K562 (cell line): ENCODE measurements around the gene RO60. TPM values are rescaled to one million over a fixed set of nuclear protein-coding genes. Genes with fewer than 3 reads are reported as not detected.

Experiments
- ARID3A ChIP-seq: IDR thresholded peaks from 2 replicates; pipeline ENCODE4 v1.6.1; 2012; ENCODE audit warnings: low read depth, low read length, improper control_type of control experiment, borderline replicate concordance
- BCOR ChIP-seq: fragments of 450-650 bp; IDR thresholded peaks from 2 replicates; pipeline ENCODE4 v1.6.1; 2016
- BRD9 ChIP-seq: fragments of 450-650 bp; IDR thresholded peaks from 2 replicates; pipeline ENCODE4 v1.6.1; 2018; ENCODE audit warnings: low read depth; ENCODE audit not compliant: partially characterized antibody
- BRF1 ChIP-seq: IDR thresholded peaks from 3 replicates; pipeline ENCODE4 v1.6.1; 2011; ENCODE audit warnings: borderline replicate concordance, mild to moderate bottlenecking; ENCODE audit not compliant: insufficient read length; ENCODE audit errors: extremely low read depth
- CBFA2T3 ChIP-seq: fragments of 450-650 bp; IDR thresholded peaks from 2 replicates; pipeline ENCODE4 v1.6.1; 2017
- CTCF ChIP-seq, 3 experiments: IDR thresholded peaks in 2 of 3; conservative IDR thresholded peaks in 1 of 3; 2 replicates each; pipeline ENCODE4 v1.5.1; 2011 to 2012; ENCODE audit warnings: low read length in 3 of 3, mild to moderate bottlenecking in 3 of 3, control low read depth in 2 of 3, improper control_type of control experiment in 1 of 3, inconsistent platforms in 1 of 3, low read depth in 1 of 3, mixed read lengths in 1 of 3, moderate library complexity in 1 of 3; ENCODE audit not compliant: insufficient read depth in 2 of 3
- ETS1 ChIP-seq: conservative IDR thresholded peaks from 2 replicates; pipeline ENCODE4 v1.6.1; 2011; ENCODE audit warnings: low read depth, mild to moderate bottlenecking, low read length; ENCODE audit not compliant: control insufficient read depth
- ETV6 ChIP-seq, 3 experiments: fragments of 150-350 bp in 1 of 3; sonication (generic) in 1 of 3; formaldehyde crosslinking in 1 of 3; IDR thresholded peaks; 2 replicates each; pipeline versions ENCODE4 v1.6.1 to v1.8.0; 2014 to 2022; ENCODE audit warnings: borderline replicate concordance in 2 of 3, low read depth in 2 of 3, antibody characterized with exemption in 1 of 3, low read length in 1 of 3, mild to moderate bottlenecking in 1 of 3, missing genetic modification reagents in 1 of 3
- GABPB1 ChIP-seq: sonication (generic); formaldehyde crosslinking; IDR thresholded peaks from 2 replicates; pipeline ENCODE4 v1.8.0; 2022; ENCODE audit warnings: mild to moderate bottlenecking, missing genetic modification reagents
- MITF ChIP-seq: IDR thresholded peaks from 2 replicates; pipeline ENCODE4 v1.6.1; 2014; ENCODE audit warnings: antibody characterized with exemption
- NFE2 ChIP-seq: IDR thresholded peaks from 2 replicates; pipeline ENCODE4 v1.6.1; 2014; ENCODE audit warnings: antibody characterized with exemption, low read depth
- NFIC ChIP-seq: fragments of 450-650 bp; IDR thresholded peaks from 2 replicates; pipeline ENCODE4 v1.6.1; 2017; ENCODE audit warnings: mild to moderate bottlenecking, inconsistent platforms
- RB1 ChIP-seq: fragments of 450-650 bp; IDR thresholded peaks from 2 replicates; pipeline ENCODE4 v1.6.1; 2017; ENCODE audit warnings: low read depth, mild to moderate bottlenecking
- SNAPC5 ChIP-seq: fragments of 250-450 bp; sonication (Bioruptor Pico); IDR thresholded peaks from 2 replicates; pipeline ENCODE4 v1.8.0; 2021; ENCODE audit warnings: moderate library complexity, mild to moderate bottlenecking, inconsistent platforms
- SRSF9 ChIP-seq: fragments of 200-400 bp; formaldehyde crosslinking; IDR thresholded peaks from 2 replicates; pipeline ENCODE4 v1.6.1; 2017; ENCODE audit warnings: low read depth, low read length, borderline replicate concordance
- TAL1 ChIP-seq: fragments of 450-650 bp; IDR thresholded peaks from 2 replicates; pipeline ENCODE4 v1.6.1; 2016; ENCODE audit warnings: mild to moderate bottlenecking
- TCF3 ChIP-seq: sonication (generic); formaldehyde crosslinking; IDR thresholded peaks from 2 replicates; pipeline ENCODE4 v1.4.0; 2020; ENCODE audit warnings: mild to moderate bottlenecking, missing genetic modification reagents
- THAP12 ChIP-seq: fragments of 250-450 bp; sonication (Bioruptor Pico); IDR thresholded peaks from 2 replicates; pipeline ENCODE4 v1.9.0; 2021; ENCODE audit warnings: mild to moderate bottlenecking, inconsistent platforms
- ZBED1 ChIP-seq: IDR thresholded peaks from 2 replicates; pipeline ENCODE4 v1.6.1; 2014
- ZNF134 ChIP-seq: fragments of 250-450 bp; sonication (Bioruptor Pico); conservative IDR thresholded peaks from 2 replicates; pipeline ENCODE4 v1.4.0; 2020
- ZNF217 ChIP-seq: sonication (generic); formaldehyde crosslinking; IDR thresholded peaks from 2 replicates; pipeline ENCODE4 v1.8.0; 2022; ENCODE audit warnings: mild to moderate bottlenecking, missing genetic modification reagents
- ZNF717 ChIP-seq: fragments of 250-450 bp; sonication (Bioruptor Pico); IDR thresholded peaks from 2 replicates; pipeline ENCODE4 v1.5.0; 2021
- polyA plus RNA-seq, 8 experiments: library from polyadenylated mRNA; depleted of rRNA in 4 of 8; stranded (reverse) in 5 of 8; unstranded in 3 of 8; fragments of >200 nt; fragmentation: Nextera tagmentation in 2 of 8; fragmentation: Illumina TruSeq in 1 of 8; extraction: Ambion mirVana in 2 of 8; extraction: Trizol in 1 of 8; gene quantifications; 2 replicates each; pipeline versions ENCODE4 v1.2.1 to v1.2.3, GENCODE V29; 2011 to 2014; ENCODE audit warnings: inconsistent platforms in 1 of 8, missing spikeins in 1 of 8
- total RNA-seq, 7 experiments: library from RNA; depleted of rRNA in 6 of 7; stranded (reverse); fragments of >200 nt in 6 of 7; fragmentation: Illumina TruSeq in 2 of 7; extraction: Trizol in 2 of 7; gene quantifications; 2 replicates each; pipeline versions ENCODE4 v1.2.1 to v1.2.3, GENCODE V29; 2011 to 2021; ENCODE audit warnings: low replicate concordance in 1 of 7

Gene RO60
- total and polyA plus RNA-seq, 9 of the 15 experiments (the other 6 are each of a cell fraction or from before 2014, with no cell fraction given) = 24.9 to 187 (median 101) TPM

GRCh38 chr1:193068013-193068412 is 8.6 kb downstream of the RO60 start (continued):
- TF ChIP-seq MITF (peak; percentile 58; the same call in 1 of the 2 replicates), ZNF134 (CRISPR knock-in tag) (peak; percentile 89), ZNF717 (CRISPR knock-in tag) (no peak), THAP12 (CRISPR knock-in tag) (no peak), ZBED1 (no peak), TCF3 (CRISPR knock-in tag) (peak; percentile 89), BRF1 (no peak), ARID3A (0 out of 2 replicates have a peak, but pooled peaks have one; percentile 18), SRSF9 (no peak), ZNF217 (CRISPR knock-in tag) (no peak), NFIC (peak; percentile 51; the same call in 1 of the 2 replicates), BRD9 (no peak), ETS1 (no peak), ETV6 (IDR thresholded peaks at IDR 0.05; ENCODE audit: borderline replicate concordance in 1 of 2, low read depth in 2 of 2, low read length in 1 of 2) (no peak), ETV6 (CRISPR knock-in tag; IDR thresholded peaks at IDR 0.05; ENCODE audit: borderline replicate concordance) (no peak), CTCF (IDR thresholded peaks at IDR 0.05 in 2 of 3, conservative IDR thresholded peaks at IDR 0.05 in 1 of 3; ENCODE audit: insufficient read depth in 2 of 3, low read depth in 1 of 3, low read length in 3 of 3) (no peak), BCOR (no peak), NFE2 (peak; percentile 31; the same call in 1 of the 2 replicates), RB1 (no peak), GABPB1 (no peak), TAL1 (peak; percentile 80), CBFA2T3 (peak; percentile 91), SNAPC5 (CRISPR knock-in tag) (no peak)
